Keratinocyte (primary cell): Measurements from ENCODE around the gene ZNF407. TPM values are rescaled to one million over a fixed set of nuclear protein-coding genes. Genes with fewer than 3 reads are reported as not detected.

Experiments used
- DNase-seq: peaks from one replicate; pipeline ENCODE4 v3.0.0-alpha.2; 2011; ENCODE audit warnings: low read depth, missing footprints, low spot score
- FAIRE-seq: peaks from 2 replicates; lab custom pipeline; 2011; peaks lifted over from hg19 to GRCh38; lab: Jason Lieb, UNC
- H2AFZ ChIP-seq: 2 replicates; pipeline ENCODE4 v1.6.0; 2012; ENCODE audit warnings: low read length, control low read depth, inconsistent platforms; ENCODE audit not compliant: control insufficient read depth
- H3K27ac ChIP-seq: 2 replicates; pipeline ENCODE4 v1.5.1; 2011; ENCODE audit warnings: low read length; ENCODE audit not compliant: control insufficient read depth, insufficient read depth
- H3K27me3 ChIP-seq: 3 replicates; pipeline ENCODE4 v1.6.0; 2011; ENCODE audit warnings: low read length; ENCODE audit not compliant: control insufficient read depth, insufficient read depth; ENCODE audit errors: extremely low read depth
- H3K36me3 ChIP-seq, 2 experiments: 2 replicates in 1 of 2; 3 replicates in 1 of 2; pipeline ENCODE4 v1.5.1; 2011; ENCODE audit warnings: low read length in 2 of 2, mild to moderate bottlenecking in 1 of 2; ENCODE audit not compliant: control insufficient read depth in 2 of 2, insufficient read depth in 2 of 2; ENCODE audit errors: extremely low read depth in 1 of 2
- H3K4me1 ChIP-seq: 3 replicates; pipeline ENCODE4 v1.5.1; 2011; ENCODE audit warnings: low read length; ENCODE audit not compliant: control insufficient read depth, insufficient read depth; ENCODE audit errors: extremely low read depth
- H3K4me2 ChIP-seq: 3 replicates; pipeline ENCODE4 v1.6.0; 2011; ENCODE audit warnings: low read depth, low read length; ENCODE audit not compliant: control insufficient read depth, insufficient read depth; ENCODE audit errors: extremely low read depth
- H3K4me3 ChIP-seq, 3 experiments: fragments of 200-600 bp in 1 of 3; sonication (generic) in 1 of 3; 2 replicates in 2 of 3; 3 replicates in 1 of 3; pipeline ENCODE4 v1.5.1; 2011 to 2016; ENCODE audit warnings: low read length in 3 of 3, mild to moderate bottlenecking in 3 of 3, control low read depth in 2 of 3, inconsistent platforms in 1 of 3, low read depth in 1 of 3, mixed read lengths in 1 of 3, mixed run types in 1 of 3, moderate library complexity in 1 of 3; ENCODE audit not compliant: control insufficient read depth in 2 of 3, insufficient read depth in 2 of 3; ENCODE audit errors: extremely low read depth in 1 of 3
- H3K79me2 ChIP-seq: 2 replicates; pipeline ENCODE4 v1.6.0; 2012; ENCODE audit warnings: low read length; ENCODE audit not compliant: control insufficient read depth, insufficient read depth
- H3K9ac ChIP-seq: 3 replicates; pipeline ENCODE4 v1.6.0; 2011; ENCODE audit warnings: low read length; ENCODE audit not compliant: control insufficient read depth, insufficient read depth; ENCODE audit errors: extremely low read depth
- H3K9me1 ChIP-seq: 3 replicates; pipeline ENCODE4 v1.6.0; 2011; ENCODE audit warnings: low read length; ENCODE audit not compliant: control insufficient read depth, insufficient read depth; ENCODE audit errors: extremely low read depth
- H3K9me3 ChIP-seq: 2 replicates; pipeline ENCODE4 v1.5.1; 2012; ENCODE audit warnings: low read depth, low read length; ENCODE audit not compliant: control insufficient read depth
- H4K20me1 ChIP-seq: 3 replicates; pipeline ENCODE4 v1.6.0; 2011; ENCODE audit warnings: low read length; ENCODE audit not compliant: control insufficient read depth, insufficient read depth; ENCODE audit errors: extremely low read depth
- CTCF ChIP-seq, 3 experiments: IDR thresholded peaks in 1 of 3; conservative IDR thresholded peaks in 1 of 3; optimal IDR thresholded peaks in 1 of 3; 2 replicates in 2 of 3; 3 replicates in 1 of 3; pipeline versions ENCODE3 to v1.5.1; 2011; ENCODE audit warnings: low read length in 3 of 3, mild to moderate bottlenecking in 3 of 3, moderate library complexity in 2 of 3, control low read depth in 1 of 3, inconsistent platforms in 1 of 3; ENCODE audit not compliant: insufficient read depth in 2 of 3; ENCODE audit errors: extremely low read depth in 1 of 3
- EZH2 ChIP-seq: IDR thresholded peaks from one replicate; pipeline ENCODE4 v1.6.1; 2012; ENCODE audit warnings: inconsistent platforms, mild to moderate bottlenecking, low read length, moderate library complexity
- dilution Hi-C: fragments of 300-500 bp; cut with MboI; formaldehyde crosslinking; loops from one replicate; pipeline ENCODE4 v1.7.0; 2020; ENCODE audit warnings: low sequenced_read_pairs; ENCODE audit not compliant: extremely low pct_ligation_motif_present
- polyA plus RNA-seq, 5 experiments: library from polyadenylated mRNA; depleted of rRNA in 3 of 5; stranded (reverse) in 3 of 5; stranded (forward) in 1 of 5; unstranded in 1 of 5; fragments of >200 nt; gene quantifications; 1 replicate in 1 of 5; 2 replicates in 3 of 5; 3 replicates in 1 of 5; pipeline versions ENCODE4 v1.2.1 to v1.2.3, GENCODE V29; 2011 to 2012; ENCODE audit warnings: missing spikeins in 2 of 5, low read depth in 1 of 5, low replicate concordance in 1 of 5

The ZNF407 gene
- polyA plus RNA-seq, 1 donor (not counting 4 experiments of a cell fraction or from before 2014, with no cell fraction given) = 3.8 TPM

DNA sequence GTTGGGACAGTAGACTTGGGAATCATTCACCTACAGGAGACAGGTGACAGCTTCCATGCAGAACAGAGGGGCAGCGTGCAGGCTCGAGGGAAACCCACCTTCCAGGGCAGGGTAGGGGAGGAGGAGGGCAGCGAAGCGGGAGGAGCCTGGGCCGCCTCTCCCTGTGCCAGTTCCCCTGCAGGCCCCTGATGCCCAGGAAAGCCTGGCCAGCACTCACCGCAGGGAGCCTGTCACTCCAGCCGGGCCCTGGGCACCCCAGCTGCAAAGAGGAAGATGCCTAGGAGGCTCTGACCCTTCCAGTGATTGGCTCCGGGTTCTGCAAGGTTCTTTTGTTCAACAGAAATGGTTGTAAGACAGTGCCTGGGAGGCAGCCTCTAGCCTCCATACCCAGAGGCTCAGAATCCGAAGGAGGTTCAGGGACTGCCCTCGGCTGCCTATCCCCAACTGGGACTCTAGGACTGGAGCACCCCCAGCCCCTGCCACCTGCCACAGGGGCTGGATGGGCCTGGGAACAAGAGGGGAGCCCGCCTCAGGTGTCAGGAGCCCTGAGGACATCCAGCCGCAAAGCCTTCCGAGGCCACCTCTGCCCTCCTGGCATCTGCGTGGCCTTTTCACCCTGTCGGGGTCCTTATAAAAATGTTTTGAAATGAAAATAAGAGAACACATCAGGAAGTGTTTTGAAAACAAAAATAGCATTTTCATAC, 508.0 kb downstream of the ZNF407 start:
- no peak overlapping the region for H3K9ac ChIP-seq
- no peak overlapping the region for H3K27ac ChIP-seq
- H3K79me2 ChIP-seq = no peaks in the 10 kb centered on the region
- H3K4me1 ChIP-seq = no peaks in the 10 kb centered on the region
- no peak overlapping the region for H3K4me3 ChIP-seq
- FAIRE-seq (no peak), DNase-seq (no peak)
- no peak overlapping the region for H2AFZ ChIP-seq
- H3K9me3 ChIP-seq = no peaks in the 10 kb centered on the region
- no peak overlapping the region for H3K4me2 ChIP-seq
- no peaks in the 10 kb centered on the region for H3K36me3 ChIP-seq
- H3K9me1 ChIP-seq = no peaks in the 10 kb centered on the region
- H4K20me1 ChIP-seq = no peaks in the 10 kb centered on the region
- peaks cover 4% of the 10 kb centered on the region for H3K27me3 ChIP-seq
- TF ChIP-seq EZH2 (no peak), CTCF (optimal IDR thresholded peaks at IDR 0.05 in 1 of 3, IDR thresholded peaks at IDR 0.05 in 1 of 3, conservative IDR thresholded peaks at IDR 0.05 in 1 of 3; ENCODE audit: extremely low read depth in 1 of 3, insufficient read depth in 2 of 3, low read length in 3 of 3) (no peak)
- dilution Hi-C loops = no loop called here

DNA sequence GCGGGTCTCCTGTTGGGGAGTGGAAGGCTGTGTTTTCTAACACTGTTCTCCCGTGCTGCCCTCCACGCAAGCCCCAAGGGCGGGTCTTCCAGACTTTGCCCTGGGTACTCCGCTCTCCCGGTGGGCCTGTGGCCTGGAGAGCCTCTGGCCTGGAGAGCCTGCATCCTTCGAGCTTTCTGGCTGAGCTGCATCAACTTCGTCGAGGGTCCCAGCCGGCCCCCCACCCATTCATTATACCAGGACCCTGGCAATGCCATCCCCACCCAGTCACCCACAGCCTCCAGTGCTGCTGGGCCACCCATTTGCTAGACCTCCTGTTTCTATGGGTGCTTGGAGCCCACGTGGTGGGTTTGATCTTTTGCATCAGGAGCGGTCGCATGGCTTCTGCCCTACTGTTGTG, 509.1 kb downstream of the ZNF407 start:
- Histone ChIP-seq H3K27ac (no peak overlapping the region), H2AFZ (no peak overlapping the region), H3K9ac (no peak overlapping the region), H4K20me1 (no peaks in the 10 kb centered on the region), H3K4me2 (no peak overlapping the region), H3K4me3 (no peak overlapping the region), H3K9me1 (no peaks in the 10 kb centered on the region), H3K4me1 (no peaks in the 10 kb centered on the region), H3K36me3 (no peaks in the 10 kb centered on the region), H3K9me3 (no peaks in the 10 kb centered on the region), H3K27me3 (peaks cover 4% of the 10 kb centered on the region), H3K79me2 (no peaks in the 10 kb centered on the region)
- TF ChIP-seq CTCF (optimal IDR thresholded peaks at IDR 0.05 in 1 of 3, IDR thresholded peaks at IDR 0.05 in 1 of 3, conservative IDR thresholded peaks at IDR 0.05 in 1 of 3; ENCODE audit: extremely low read depth in 1 of 3, insufficient read depth in 2 of 3, low read length in 3 of 3) (no peak), EZH2 (no peak)
- FAIRE-seq (no peak), DNase-seq (no peak)
- dilution Hi-C loops = no loop called here
